NCI-H226 (cell line): ENCODE results near the gene IFNL2.
"Not testable (repeated sequence)": the region's sequence is repeated elsewhere in the genome, so short reads cannot be mapped to it uniquely, and the experiment has no call there.

Experiments
- DNase-seq: peaks from one replicate; pipeline ENCODE4 v3.0.0-alpha.2; 2015

Gene IFNL2

GRCh38 chr19:39297931-39298634 is 29.9 kb downstream of the IFNL2 start:
- DNase-seq: no peak

GRCh38 chr19:39299404-39299803 is 31.2 kb downstream of the IFNL2 start:
- no peak for DNase-seq

GRCh38 chr19:39299832-39300231 is 31.6 kb downstream of the IFNL2 start:
- no peak for DNase-seq

- no peak for DNase-seq
These were observed 32.8 kb downstream of the IFNL2 start for GRCh38 chr19:39301021-39301420.

- no peak for DNase-seq
These were observed 33.4 kb downstream of the IFNL2 start for GRCh38 chr19:39301562-39301961.

- DNase-seq: peak; percentile 49
These were observed 35.4 kb downstream of the IFNL2 start for GRCh38 chr19:39303373-39304184.

- no peak for DNase-seq
These were observed 36.0 kb downstream of the IFNL2 start for GRCh38 chr19:39304185-39304513.

- no peak for DNase-seq
These were observed 36.7 kb downstream of the IFNL2 start for GRCh38 chr19:39304701-39305571.

GRCh38 chr19:39306075-39306474 is 37.9 kb downstream of the IFNL2 start:
- DNase-seq: no peak

- DNase-seq: no peak
These were observed 39.0 kb downstream of the IFNL2 start for GRCh38 chr19:39307046-39307821.

- no peak for DNase-seq
These were observed 39.8 kb downstream of the IFNL2 start for GRCh38 chr19:39307822-39308530.

GRCh38 chr19:39308531-39309304 is 40.5 kb downstream of the IFNL2 start:
- DNase-seq: no peak

- DNase-seq: not testable (repeated sequence)
These were observed 41.1 kb downstream of the IFNL2 start for GRCh38 chr19:39309305-39309670.

GRCh38 chr19:39310558-39311311 is 42.5 kb downstream of the IFNL2 start:
- no peak for DNase-seq

GRCh38 chr19:39314016-39314728 is 46.0 kb downstream of the IFNL2 start:
- DNase-seq: no peak

- no peak for DNase-seq
These were observed 47.7 kb downstream of the IFNL2 start for GRCh38 chr19:39315933-39316332.

- DNase-seq: no peak
These were observed 48.6 kb downstream of the IFNL2 start for GRCh38 chr19:39316627-39317321.

GRCh38 chr19:39317476-39317875 is 49.3 kb downstream of the IFNL2 start:
- no peak for DNase-seq

- no peak for DNase-seq
These were observed 49.9 kb downstream of the IFNL2 start for GRCh38 chr19:39318071-39318470.
